ENCODE data around the gene SDF2L1.
"Not testable (repeated sequence)": the region's sequence is repeated elsewhere in the genome, so short reads cannot be mapped to it uniquely, and the experiment has no call there.

SDF2L1 gene
- 5.0 to 63.0 (median 14.7) reads per million in 3 experiments for total RNA-seq

- peak; percentile 98 for DNase-seq
Measured at GRCh38 chr22:21641789-21642583, at the start of gene SDF2L1. Gene SDF2L1, plus strand, starts transcription at chr22:21642302. Its CDS starts 35 bp downstream, at chr22:21642337.

DNA sequence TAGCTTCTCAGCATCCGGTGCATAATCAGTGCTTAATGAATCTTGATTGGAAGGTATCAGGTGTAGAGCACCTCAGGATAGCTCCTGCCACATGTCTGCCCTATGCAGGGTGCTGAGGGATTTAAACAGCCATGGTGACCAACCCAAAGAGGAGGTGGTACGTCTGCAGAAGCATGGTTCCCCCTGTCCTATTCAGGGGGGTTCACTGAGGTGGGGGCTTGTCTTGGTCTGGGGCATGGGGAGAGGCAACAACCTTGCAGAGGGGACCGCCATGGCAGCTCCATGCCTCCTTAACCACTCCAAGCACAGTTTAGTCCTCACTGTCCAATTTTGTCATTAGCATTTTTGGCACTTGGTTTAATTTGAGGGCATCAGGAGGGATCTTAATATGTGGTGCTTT lies 49.7 kb upstream of the SDF2L1 start:
- DNase-seq, result no peak

- no peak for DNase-seq
Measured at GRCh38 chr22:21593406-21594232, 48.5 kb upstream of the SDF2L1 start.

DNA sequence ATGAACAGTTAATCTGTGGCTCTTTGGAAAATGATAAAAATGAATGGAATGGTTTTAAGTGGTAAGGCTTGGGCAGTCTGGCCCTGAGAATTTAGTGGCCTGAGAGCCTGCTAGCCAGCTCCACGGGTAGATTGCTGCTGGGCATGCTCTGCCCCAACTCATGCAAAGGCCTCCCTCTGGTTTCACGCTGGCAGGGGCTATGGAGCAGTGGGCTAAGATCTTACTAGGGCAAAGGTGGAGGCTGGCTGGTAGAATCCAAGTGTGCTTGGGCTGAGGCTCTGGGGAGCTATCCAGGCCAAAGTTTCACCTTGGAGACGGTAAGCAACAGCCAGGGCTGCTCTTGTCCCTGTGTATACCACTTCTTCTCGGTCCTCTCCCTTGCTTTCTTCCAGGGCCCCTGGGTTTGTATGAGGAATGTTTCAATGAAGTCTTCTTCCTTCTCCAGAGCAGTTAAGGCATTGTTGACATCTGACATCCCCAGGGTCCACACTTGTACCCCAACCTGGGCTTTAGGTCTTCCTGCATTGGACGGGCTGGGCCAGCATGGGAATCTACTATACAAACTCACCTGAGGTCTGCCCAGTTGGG lies 47.1 kb upstream of the SDF2L1 start:
- DNase-seq, result no peak

GRCh38 chr22:21596356-21597135 lies 45.6 kb upstream of the SDF2L1 start:
- DNase-seq, result not testable (repeated sequence)

GRCh38 chr22:21598302-21598701 lies 43.8 kb upstream of the SDF2L1 start:
- DNase-seq, result no peak

DNA sequence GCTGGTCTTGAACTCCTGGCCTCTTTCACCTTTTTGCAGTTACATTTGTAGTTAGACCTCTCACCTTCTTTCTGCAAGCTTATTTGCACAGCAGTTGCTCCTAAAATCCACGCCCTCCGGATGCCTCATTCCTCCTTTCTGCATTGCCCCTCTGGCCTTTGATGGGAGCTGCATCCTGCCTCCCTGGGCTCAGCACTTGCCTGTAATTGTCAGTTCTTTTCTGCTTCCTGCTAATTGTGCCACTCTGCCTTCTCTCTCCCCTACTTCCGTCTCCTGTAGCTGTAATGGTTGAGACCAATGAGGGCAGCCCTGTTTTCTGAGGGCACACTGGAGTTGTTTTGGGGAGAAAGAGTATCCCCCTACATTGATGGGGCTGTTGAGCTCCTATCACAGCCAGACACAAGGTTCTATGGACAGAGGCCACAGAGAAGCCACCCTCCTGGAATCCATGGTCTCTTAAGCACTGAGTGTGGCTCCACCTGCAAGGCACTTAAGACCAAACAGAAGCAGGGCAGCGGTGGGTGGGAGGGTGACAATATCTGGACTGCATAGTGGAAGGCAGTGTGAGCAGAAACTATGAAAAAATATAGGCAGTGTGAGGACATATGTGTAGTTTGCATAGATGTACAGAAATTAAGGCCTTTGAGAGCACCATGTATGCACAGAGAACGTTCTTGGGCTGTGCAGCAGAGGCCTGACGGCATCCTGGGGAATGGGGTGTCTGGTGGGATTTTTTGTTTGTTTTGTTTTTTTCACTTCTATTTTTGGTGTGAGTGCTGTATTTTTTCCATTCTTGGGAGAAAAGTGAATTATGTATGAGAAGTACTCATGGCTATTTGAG lies 42.8 kb upstream of the SDF2L1 start:
- no peak for DNase-seq

DNA sequence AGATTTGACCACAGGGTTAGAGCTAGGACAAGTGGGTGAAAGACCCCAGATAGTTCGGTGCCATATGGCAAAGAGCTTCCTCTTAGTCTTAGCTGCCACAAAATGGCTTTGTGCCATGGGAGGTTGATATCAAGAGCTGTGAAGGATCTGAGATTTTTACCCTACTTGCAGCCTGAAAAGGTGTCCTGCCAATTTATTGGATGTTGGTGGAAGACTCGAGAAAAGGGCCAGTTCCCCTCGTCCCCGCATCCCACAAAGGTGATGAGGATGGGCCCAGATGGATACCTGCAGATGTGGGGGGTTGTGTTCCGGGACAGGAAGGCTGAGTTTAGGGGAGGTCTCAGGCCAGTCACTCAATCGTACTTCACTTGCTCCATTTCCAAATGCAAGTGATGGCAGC lies 39.5 kb upstream of the SDF2L1 start:
- DNase-seq, result no peak

- DNase-seq, result no peak
Measured at GRCh38 chr22:21603973-21604372, 38.1 kb upstream of the SDF2L1 start.

GRCh38 chr22:21605887-21606564 lies 36.1 kb upstream of the SDF2L1 start:
- no peak for DNase-seq

GRCh38 chr22:21606775-21607174 lies 35.3 kb upstream of the SDF2L1 start:
- no peak for DNase-seq

DNA sequence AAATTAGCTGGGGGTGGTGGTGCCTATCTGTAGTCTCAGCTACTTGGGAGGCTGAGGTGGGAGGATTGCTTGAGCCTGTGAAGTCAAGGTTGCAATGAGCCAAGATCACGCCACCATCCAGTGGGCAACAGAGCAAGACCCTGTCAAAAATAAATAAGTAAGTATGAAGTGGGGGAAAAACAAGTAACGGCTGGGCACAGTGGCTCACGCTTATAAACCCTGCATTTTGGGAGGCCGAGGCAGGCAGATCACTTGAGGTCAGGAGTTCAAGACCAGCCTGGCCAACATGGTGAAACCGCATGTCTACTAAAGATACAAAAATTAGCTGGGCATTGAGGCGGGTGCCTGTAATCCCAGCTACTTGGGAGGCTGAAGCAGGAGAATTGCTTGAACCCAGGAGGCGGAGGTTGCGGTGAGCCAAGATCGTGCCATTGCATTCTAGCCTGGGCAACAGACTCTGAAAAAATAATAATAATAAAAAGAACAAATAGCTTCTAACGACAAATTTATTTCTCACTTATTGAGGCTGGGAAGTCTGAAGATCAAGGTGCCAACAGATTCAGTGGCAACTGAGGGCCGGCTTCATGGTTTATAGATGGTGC lies 32.4 kb upstream of the SDF2L1 start:
- DNase-seq, result not testable (repeated sequence)

- DNase-seq, result no peak
Measured at GRCh38 chr22:21611210-21611977, 30.7 kb upstream of the SDF2L1 start.

DNA sequence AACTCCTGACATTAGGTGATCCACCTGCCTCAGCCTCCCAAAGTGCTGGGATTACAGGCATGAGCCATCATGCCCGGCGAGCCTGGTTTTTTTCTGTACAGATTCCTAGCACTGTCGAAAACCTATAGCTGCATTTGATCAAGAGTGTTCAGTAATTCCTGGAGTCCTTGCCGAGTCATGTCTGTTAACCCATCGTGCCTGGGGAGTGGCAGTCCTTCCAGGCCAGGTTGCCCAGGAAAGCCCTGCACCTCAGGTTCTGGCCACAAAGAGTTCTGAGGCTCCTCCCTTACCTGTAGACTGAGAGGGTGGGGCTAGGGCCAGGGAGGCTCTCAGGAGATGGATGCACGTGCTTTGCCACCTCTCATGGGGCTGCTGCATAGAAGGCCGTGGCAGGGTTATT lies 29.2 kb upstream of the SDF2L1 start:
- no peak for DNase-seq

- DNase-seq, result no peak
Measured at GRCh38 chr22:21613553-21614233, 28.4 kb upstream of the SDF2L1 start.

DNA sequence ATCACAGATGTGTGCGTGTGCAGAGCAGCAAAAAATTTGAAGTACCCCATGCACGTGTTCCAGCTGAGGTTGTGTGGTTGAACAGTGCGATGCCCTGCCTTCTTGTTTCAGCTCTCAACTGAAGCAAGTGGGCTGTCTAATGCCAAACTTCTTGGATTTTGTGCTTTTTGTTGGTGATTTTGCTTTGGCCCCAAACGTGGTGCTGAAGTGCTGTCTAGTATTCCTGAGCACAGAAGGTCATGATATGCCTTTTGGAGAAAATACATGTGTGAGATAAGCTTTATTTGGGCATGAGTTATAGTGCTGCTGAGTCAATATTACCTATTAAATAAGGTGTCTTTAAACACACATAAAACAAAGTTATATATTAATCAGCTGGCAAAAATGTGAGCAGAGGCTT lies 26.4 kb upstream of the SDF2L1 start:
- DNase-seq, result no peak

GRCh38 chr22:21617337-21617736 lies 24.8 kb upstream of the SDF2L1 start:
- not testable (repeated sequence) for DNase-seq

GRCh38 chr22:21621025-21621424 lies 21.1 kb upstream of the SDF2L1 start:
- DNase-seq, result no peak

Measured in central memory CD4-positive, alpha-beta T cell (primary cell).